HG03139 (cell line): ENCODE data around the gene VPS54.

Experiments used
- ATAC-seq: cut with Tn5 transposase; IDR thresholded peaks from one replicate; pipeline ENCODE4 v1.9.1; 2021; ENCODE audit not compliant: unreplicated experiment

The VPS54 gene

DNA sequence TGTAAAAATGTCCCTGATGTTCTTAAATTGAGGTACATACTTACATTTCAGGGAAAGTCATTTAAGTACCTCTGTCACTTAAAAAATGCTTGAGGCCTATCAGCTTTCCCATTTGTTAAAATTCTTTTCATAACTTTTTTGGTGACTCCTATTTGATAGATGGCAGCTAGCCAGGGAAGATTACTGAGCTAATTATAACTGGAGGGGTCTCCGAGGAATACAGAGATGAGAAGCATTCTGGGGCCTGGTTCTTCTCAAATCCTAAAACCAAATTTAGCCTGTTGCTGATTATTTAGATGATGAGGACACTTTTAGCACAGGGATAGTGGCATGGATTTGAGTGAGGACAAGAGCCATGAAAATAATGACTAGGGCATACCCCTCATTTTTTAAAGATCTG, 172.7 kb downstream of the VPS54 start:
- no peak for ATAC-seq

DNA sequence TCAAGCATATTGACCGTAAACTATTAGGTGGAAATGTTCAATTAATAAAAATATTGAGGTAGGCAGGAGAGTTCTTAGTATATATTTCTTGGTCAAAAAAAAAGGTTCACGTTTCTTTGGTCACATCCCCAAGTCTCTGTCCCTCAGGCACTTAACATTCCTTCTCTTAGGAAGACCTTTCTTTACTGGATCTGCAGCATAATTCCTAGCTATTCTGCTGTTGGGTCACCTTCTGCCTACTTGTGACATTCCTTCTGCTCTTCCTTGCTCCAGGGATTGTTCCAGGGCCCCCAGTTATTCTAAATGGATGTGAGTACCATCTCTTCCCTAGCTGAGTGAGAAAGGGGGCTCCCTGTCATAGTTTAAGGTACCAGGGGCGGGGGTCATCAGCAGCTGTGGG, 173.4 kb downstream of the VPS54 start:
- ATAC-seq: no peak

DNA sequence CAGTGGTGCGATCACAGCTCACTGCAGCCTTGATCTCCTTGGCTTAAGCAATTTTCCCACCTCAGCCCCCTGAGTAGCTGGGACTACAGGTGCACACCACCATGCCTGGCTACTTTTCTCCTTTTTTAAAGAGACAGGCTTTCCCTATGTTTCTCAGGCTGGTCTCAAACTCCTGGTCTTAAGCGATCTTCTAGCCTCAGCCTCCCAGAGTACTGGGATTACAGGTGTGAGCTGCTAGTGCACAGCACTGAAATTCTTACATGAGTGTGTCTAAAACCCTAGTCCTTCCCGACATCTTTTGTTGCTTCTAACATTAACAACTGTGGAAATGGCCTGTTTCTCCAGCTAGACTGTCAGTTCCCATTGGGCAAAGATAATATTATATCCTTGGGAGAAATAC, 174.6 kb downstream of the VPS54 start:
- ATAC-seq: no peak

DNA sequence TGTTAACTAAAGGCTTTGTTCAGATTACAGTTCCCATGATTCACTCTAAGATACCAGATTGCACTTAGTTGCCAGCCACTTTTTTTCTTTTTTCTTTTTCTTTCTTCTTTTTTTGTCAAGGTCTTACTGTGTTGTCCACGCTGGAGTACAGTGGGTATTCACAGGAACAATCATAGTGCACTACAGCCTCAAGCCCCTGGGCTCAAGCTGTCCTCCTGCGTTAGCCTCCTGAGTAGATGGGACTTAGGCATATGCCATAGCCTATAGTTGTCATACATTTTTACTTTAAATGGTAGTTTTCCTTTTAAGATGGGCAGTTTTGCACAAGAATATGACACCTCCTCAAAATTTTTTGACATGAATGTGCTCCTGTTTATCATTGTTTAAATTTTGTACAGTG, 175.4 kb downstream of the VPS54 start:
- no peak for ATAC-seq

DNA sequence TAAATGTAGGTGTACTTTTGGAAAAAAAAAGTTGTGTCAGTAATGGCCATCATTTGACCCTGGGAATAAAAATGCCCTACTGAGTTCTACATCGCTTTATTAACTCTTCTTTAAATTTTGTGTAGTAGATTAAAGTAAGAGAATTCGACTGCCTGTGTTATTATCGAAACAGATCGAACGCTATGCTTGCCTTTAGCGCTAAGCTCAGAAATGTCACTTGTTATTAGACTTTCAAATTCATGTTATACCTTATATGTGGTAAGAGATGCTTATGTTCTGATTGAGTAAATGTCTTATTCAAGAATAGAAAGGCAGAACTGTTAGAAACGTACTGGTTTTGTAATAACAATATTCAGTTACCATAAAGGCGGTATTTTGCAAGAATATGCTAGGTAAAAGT, 176.1 kb downstream of the VPS54 start:
- no peak for ATAC-seq

DNA sequence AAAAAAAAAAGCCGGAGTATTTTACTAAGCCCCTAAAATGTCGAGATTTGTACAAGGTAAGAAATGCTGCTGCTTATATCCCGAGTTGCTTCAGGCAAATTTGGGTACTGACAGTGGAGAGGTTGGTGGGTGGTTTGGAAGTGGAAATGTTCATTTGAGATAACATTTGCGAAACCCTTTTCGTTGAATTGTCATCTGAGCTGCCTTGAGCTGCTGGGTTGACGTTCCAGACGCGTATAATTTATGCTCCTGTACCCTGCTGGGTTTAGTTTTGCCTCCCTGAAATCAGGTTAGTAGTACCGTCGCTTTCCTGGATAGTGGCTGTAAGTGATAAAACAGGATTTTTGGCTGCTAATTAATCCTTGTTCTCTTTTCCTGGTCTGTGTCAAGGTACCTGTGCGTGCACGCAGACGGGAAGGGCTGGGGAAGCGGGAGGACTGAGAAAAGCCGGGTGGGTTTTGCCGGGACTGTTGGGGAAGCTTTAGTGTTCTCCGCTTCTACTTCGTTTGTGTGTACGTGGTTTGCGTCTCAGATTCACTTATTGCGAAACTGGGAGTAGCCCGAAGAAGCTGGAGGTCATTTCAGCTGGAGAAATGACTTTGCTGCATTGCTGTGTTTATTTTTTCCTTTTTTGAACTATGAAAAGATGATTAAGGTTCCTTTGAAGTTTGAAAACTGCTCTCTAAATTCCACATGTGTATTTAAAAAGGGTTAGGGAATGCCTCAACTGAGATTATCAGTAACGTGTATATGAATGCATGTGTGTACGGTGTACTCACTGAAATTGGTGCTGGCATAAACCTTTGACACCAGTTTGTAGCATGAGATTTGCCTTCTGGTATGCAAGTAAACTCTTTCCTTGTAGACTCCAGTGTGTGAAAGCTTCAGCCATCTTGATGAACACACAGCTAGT, 176.8 kb downstream of the VPS54 start:
- ATAC-seq: no peak
